Natural killer cell (primary cell): Measurements from ENCODE around the gene RGCC. TPM values are rescaled to one million over a fixed set of nuclear protein-coding genes. Genes with fewer than 3 reads are reported as not detected.

ENCODE experiments used
- ATAC-seq, 3 donors: fragments of 150-1000 bp in 2 of 3; fragments of 200-7000 bp in 1 of 3; cut with Tn5 transposase; 1 replicate in 1 of 3; 2 replicates in 2 of 3; pipeline ENCODE4 v1.10.0; 2021; ENCODE audit warnings: mild to moderate bottlenecking in 2 of 3, moderate library complexity in 2 of 3
- DNase-seq, 2 donors: peaks; one replicate each; pipeline versions ENCODE4 v3.0.0 to v3.0.0-alpha.2; 2013 to 2021; ENCODE audit warnings: mixed read lengths in 1 of 2
- H3K27ac ChIP-seq: one replicate; pipeline ENCODE4 v1.5.1; 2013; ENCODE audit warnings: mild to moderate bottlenecking, low read length
- H3K27me3 ChIP-seq: one replicate; pipeline ENCODE4 v1.6.1; 2013; ENCODE audit warnings: low read length; ENCODE audit not compliant: control insufficient read depth, insufficient read depth
- H3K36me3 ChIP-seq: one replicate; pipeline ENCODE4 v1.6.1; 2013; ENCODE audit warnings: low read length; ENCODE audit not compliant: control insufficient read depth, insufficient read depth
- H3K4me1 ChIP-seq: one replicate; pipeline ENCODE4 v1.6.1; 2013; ENCODE audit warnings: low read length; ENCODE audit not compliant: control insufficient read depth, insufficient read depth
- H3K4me3 ChIP-seq: one replicate; pipeline ENCODE4 v1.5.1; 2013; ENCODE audit warnings: low read length
- H3K9me3 ChIP-seq: one replicate; pipeline ENCODE4 v1.6.1; 2013; ENCODE audit warnings: low read length; ENCODE audit not compliant: control insufficient read depth, insufficient read depth
- H3K27ac Mint-ChIP-seq, 2 donors: one replicate each; pipeline ENCODE4 v1.8.0; 2022; ENCODE audit warnings: mild to moderate bottlenecking in 2 of 2, mixed read lengths in 2 of 2, moderate library complexity in 1 of 2
- H3K27me3 Mint-ChIP-seq, 2 donors: one replicate each; pipeline ENCODE4 v1.8.0; 2022; ENCODE audit warnings: low read depth in 2 of 2, mixed read lengths in 2 of 2
- H3K36me3 Mint-ChIP-seq: one replicate; pipeline ENCODE4 v1.8.0; 2022; ENCODE audit warnings: mixed read lengths
- H3K4me1 Mint-ChIP-seq, 2 donors: one replicate each; pipeline ENCODE4 v1.8.0; 2022; ENCODE audit warnings: mixed read lengths in 2 of 2
- H3K4me3 Mint-ChIP-seq: one replicate; pipeline ENCODE4 v1.8.0; 2022; ENCODE audit warnings: mild to moderate bottlenecking, moderate library complexity, mixed read lengths
- H3K9me3 Mint-ChIP-seq, 2 donors: one replicate each; pipeline ENCODE4 v1.8.0; 2022; ENCODE audit warnings: mixed read lengths in 2 of 2
- WGBS: methylation state at CpG from one replicate; pipeline ENCODE4 v1.1.7; 2013; ENCODE audit warnings: missing lambda C conversion rate; ENCODE audit not compliant: insufficient coverage; 5-methylcytosine and 5-hydroxymethylcytosine counted together
- intact Hi-C: fragments of 100-400 bp; cut with micrococcal nuclease; formaldehyde crosslinking; loops from one replicate; pipeline ENCODE4 v1.14.2; 2022
- total RNA-seq, 4 donors: library from RNA; stranded (reverse); fragments of 120-200 nt in 1 of 4; gene quantifications; one replicate each; pipeline versions ENCODE4 v1.2.3 to v1.2.4, GENCODE V29; 2013 to 2022
- TF ChIP-seq, protein P1 (sequence below): fragments of 200-600 bp; IDR thresholded peaks from one replicate; pipeline ENCODE4 v1.8.0; 2022; ENCODE audit warnings: antibody characterized with exemption

Gene RGCC
- total RNA-seq, 3 donors from 2014 or later (not counting 1 experiment from before 2014, with no cell fraction given): 61.7 to 306 (median 85.4) TPM

DNA sequence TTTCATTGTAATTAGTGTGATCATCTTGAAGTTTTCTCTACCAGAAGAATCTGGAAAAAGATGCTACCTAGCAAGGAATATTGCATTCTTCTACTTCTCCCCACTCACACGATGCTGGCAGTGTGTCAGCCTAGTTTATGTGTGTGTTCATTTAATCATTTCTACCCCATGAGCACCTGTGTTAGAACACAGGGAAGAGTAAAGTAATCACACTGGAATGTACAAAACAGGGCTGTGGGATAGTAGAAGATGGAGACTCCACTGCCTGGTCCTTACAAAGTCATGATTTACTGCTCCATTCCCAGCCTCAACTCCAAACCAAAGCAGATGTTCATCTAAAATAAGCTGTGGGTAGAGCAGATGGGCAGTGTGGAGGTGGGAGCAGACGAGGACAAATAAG lies 47.7 kb upstream of the RGCC start:
- Histone ChIP-seq H3K27me3 (no peaks in the 10 kb centered on the region), H3K4me1 (no peaks in the 10 kb centered on the region), H3K9me3 (no peaks in the 10 kb centered on the region), H3K27ac (no peak overlapping the region), H3K4me3 (no peak overlapping the region), H3K36me3 (no peaks in the 10 kb centered on the region)
- DNase-seq: no peak
- Mint-ChIP-seq H3K27ac (no peak overlapping the region), H3K4me3 (no peak overlapping the region), H3K9me3 (no peaks in the 10 kb centered on the region), H3K4me1 (no peaks in the 10 kb centered on the region), H3K27me3 (peaks cover 0 to 18% of the 10 kb centered on the region in 2 donors), H3K36me3 (no peaks in the 10 kb centered on the region)
- intact Hi-C loops: no loop called here
- ATAC-seq: no peak
- WGBS: 89% methylated on average over 1 of the region's 2 CpGs
- TF ChIP-seq, protein P1, sequence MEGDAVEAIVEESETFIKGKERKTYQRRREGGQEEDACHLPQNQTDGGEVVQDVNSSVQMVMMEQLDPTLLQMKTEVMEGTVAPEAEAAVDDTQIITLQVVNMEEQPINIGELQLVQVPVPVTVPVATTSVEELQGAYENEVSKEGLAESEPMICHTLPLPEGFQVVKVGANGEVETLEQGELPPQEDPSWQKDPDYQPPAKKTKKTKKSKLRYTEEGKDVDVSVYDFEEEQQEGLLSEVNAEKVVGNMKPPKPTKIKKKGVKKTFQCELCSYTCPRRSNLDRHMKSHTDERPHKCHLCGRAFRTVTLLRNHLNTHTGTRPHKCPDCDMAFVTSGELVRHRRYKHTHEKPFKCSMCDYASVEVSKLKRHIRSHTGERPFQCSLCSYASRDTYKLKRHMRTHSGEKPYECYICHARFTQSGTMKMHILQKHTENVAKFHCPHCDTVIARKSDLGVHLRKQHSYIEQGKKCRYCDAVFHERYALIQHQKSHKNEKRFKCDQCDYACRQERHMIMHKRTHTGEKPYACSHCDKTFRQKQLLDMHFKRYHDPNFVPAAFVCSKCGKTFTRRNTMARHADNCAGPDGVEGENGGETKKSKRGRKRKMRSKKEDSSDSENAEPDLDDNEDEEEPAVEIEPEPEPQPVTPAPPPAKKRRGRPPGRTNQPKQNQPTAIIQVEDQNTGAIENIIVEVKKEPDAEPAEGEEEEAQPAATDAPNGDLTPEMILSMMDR: no peak

DNA sequence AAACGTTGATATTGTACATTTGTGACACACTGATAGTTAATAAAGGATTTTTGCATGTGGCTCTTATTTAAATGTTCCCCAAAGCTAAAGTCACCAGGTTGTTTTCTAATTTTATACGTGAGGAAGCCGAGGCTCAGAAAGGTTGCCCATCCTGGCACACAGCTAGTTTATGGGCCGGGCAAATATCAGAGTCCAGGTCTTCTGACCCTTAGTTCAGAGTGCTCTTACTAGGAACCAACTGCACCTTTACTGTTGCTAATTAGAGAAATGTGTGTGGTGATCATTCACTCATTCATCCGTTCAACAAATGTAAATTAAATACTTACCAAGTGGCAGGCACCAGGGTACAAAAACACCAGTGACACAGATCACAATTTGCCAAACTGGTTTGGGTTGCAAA lies 46.3 kb upstream of the RGCC start:
- no peaks in the 10 kb centered on the region for H3K36me3 ChIP-seq
- H3K4me1 ChIP-seq: no peaks in the 10 kb centered on the region
- peaks cover 0 to 16% of the 10 kb centered on the region in 2 donors for H3K27me3 Mint-ChIP-seq
- ATAC-seq (no peak), DNase-seq (no peak)
- no peaks in the 10 kb centered on the region for H3K36me3 Mint-ChIP-seq
- TF ChIP-seq, protein P1: no peak
- no peaks in the 10 kb centered on the region for H3K9me3 ChIP-seq
- H3K4me1 Mint-ChIP-seq: no peaks in the 10 kb centered on the region
- no peaks in the 10 kb centered on the region for H3K9me3 Mint-ChIP-seq
- no peak overlapping the region for H3K4me3 Mint-ChIP-seq
- no peak overlapping the region for H3K27ac Mint-ChIP-seq
- no peak overlapping the region for H3K4me3 ChIP-seq
- intact Hi-C loops: no loop called here
- H3K27me3 ChIP-seq: no peaks in the 10 kb centered on the region
- WGBS: 91% methylated on average over 4 of the region's 5 CpGs
- no peak overlapping the region for H3K27ac ChIP-seq

DNA sequence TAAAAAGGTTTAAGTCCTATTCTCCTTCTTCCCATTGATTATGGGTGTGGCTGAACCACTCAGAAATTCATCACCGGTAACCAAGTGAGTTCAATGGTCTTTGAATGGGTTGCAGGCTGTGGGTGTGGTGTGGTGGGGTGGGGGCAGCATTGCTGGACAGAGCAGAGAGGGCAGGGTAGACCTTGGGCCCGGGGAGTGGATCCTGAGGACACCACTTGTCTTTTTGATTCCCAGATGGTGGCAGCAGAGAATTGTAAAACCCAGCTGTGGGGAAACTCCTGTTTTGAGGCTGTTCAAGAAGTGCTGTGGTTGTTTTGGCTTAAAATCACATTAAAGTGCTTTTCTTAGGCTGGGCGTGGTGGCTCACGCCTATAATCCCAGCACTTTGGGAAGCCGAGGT lies 45.8 kb upstream of the RGCC start:
- Histone ChIP-seq H3K9me3 (no peaks in the 10 kb centered on the region), H3K27me3 (no peaks in the 10 kb centered on the region), H3K4me3 (no peak overlapping the region), H3K4me1 (no peaks in the 10 kb centered on the region), H3K36me3 (no peaks in the 10 kb centered on the region), H3K27ac (no peak overlapping the region)
- TF ChIP-seq, protein P1: no peak
- ATAC-seq (peak in 1 of 3 donors; percentile 26), DNase-seq (peak in 1 of 2 donors; percentile 67)
- H3K36me3 Mint-ChIP-seq: no peaks in the 10 kb centered on the region
- H3K4me3 Mint-ChIP-seq: no peak overlapping the region
- intact Hi-C loops: no loop called here
- WGBS: 74% methylated on average over 5 of the region's 5 CpGs
- no peaks in the 10 kb centered on the region for H3K4me1 Mint-ChIP-seq
- H3K27me3 Mint-ChIP-seq: peaks cover 0 to 16% of the 10 kb centered on the region in 2 donors
- no peak overlapping the region for H3K27ac Mint-ChIP-seq
- H3K9me3 Mint-ChIP-seq: no peaks in the 10 kb centered on the region

DNA sequence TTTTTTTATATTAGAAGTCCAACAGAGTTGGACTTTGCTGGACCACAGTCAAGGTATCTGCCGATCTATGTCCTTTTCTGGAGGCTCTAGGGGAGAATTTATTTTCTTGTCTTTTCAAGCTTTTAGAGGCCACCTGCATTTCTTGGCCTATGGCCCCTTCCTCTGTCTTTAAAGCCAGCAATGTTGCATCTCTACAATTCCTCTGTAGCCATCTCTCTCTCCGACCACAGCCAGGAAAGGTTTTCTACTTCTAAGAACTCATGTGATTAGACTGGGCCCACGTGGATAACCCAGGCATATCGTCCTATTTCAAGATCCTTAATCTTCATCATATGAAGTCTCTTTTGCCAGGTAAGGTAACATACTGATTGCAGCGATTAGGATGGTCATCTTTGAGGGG lies 43.5 kb upstream of the RGCC start:
- Histone ChIP-seq H3K27me3 (no peaks in the 10 kb centered on the region), H3K4me3 (no peak overlapping the region), H3K27ac (no peak overlapping the region), H3K4me1 (no peaks in the 10 kb centered on the region), H3K36me3 (no peaks in the 10 kb centered on the region), H3K9me3 (no peaks in the 10 kb centered on the region)
- Mint-ChIP-seq H3K9me3 (no peaks in the 10 kb centered on the region), H3K36me3 (no peaks in the 10 kb centered on the region), H3K4me3 (no peak overlapping the region), H3K27me3 (peaks cover 0 to 9% of the 10 kb centered on the region in 2 donors), H3K4me1 (no peaks in the 10 kb centered on the region), H3K27ac (no peak overlapping the region)
- 95% methylated on average over 4 of the region's 5 CpGs for WGBS
- TF ChIP-seq, protein P1: no peak
- DNase-seq (no peak), ATAC-seq (no peak)
- intact Hi-C loops: no loop called here
